HUDEP-2 (cell line): ENCODE measurements around the gene APOM.
A peak's percentile ranks its signal among the peaks of the same experiment; 100 is the strongest.

Experiments
- DNase-seq, 76 experiments: peaks; one replicate each; lab custom pipeline; 2025; ENCODE audit not compliant: unreplicated experiment in 76 of 76; lab: John Stamatoyannopoulos, UW

APOM gene

GRCh38 chr6:31630177-31630934, 25.3 kb upstream of the APOM start:
- no peak for DNase-seq

- no peak for DNase-seq
Measured at GRCh38 chr6:31631209-31631608, 24.5 kb upstream of the APOM start.

- no peak for DNase-seq
Measured at GRCh38 chr6:31631681-31632278, 23.9 kb upstream of the APOM start.

- DNase-seq, result no peak
Measured at GRCh38 chr6:31632279-31632946, 23.3 kb upstream of the APOM start.

- DNase-seq, result no peak
Measured at GRCh38 chr6:31633447-31633846, 22.2 kb upstream of the APOM start.

GRCh38 chr6:31634131-31634530, 21.6 kb upstream of the APOM start:
- DNase-seq, result no peak

- DNase-seq, result no peak
Measured at GRCh38 chr6:31634969-31635575, 20.6 kb upstream of the APOM start.

- DNase-seq, result no peak
Measured at GRCh38 chr6:31636698-31637596, 18.7 kb upstream of the APOM start.

GRCh38 chr6:31639043-31639442, 16.7 kb upstream of the APOM start:
- no peak for DNase-seq

- no peak for DNase-seq
Measured at GRCh38 chr6:31639449-31639861, 16.2 kb upstream of the APOM start.

GRCh38 chr6:31640612-31641011, 15.1 kb upstream of the APOM start:
- no peak for DNase-seq

- no peak for DNase-seq
Measured at GRCh38 chr6:31641370-31641769, 14.3 kb upstream of the APOM start.

GRCh38 chr6:31642798-31643570, 12.7 kb upstream of the APOM start:
- no peak for DNase-seq

GRCh38 chr6:31643818-31644454, 11.8 kb upstream of the APOM start:
- DNase-seq, result peak in 1 of 76 experiments; percentile 12

- DNase-seq, result no peak
Measured at GRCh38 chr6:31645325-31645724, 10.4 kb upstream of the APOM start.

- peak in 66 of 76 experiments; percentile 35 to 90 (median 72) for DNase-seq
Measured at GRCh38 chr6:31651602-31652191, 4.0 kb upstream of the APOM start.

- DNase-seq, result peak in 54 of 76 experiments; percentile 84 to 99 (median 95)
Measured at GRCh38 chr6:31652925-31653724, 2.6 kb upstream of the APOM start.
